PC-9 (cell line): ENCODE measurements around the gene SPTB. TPM values are rescaled to one million over a fixed set of nuclear protein-coding genes. Genes with fewer than 3 reads are reported as not detected.

Experiments
- BruUV-seq: library from RNA; stranded (reverse); fragments of 400-500 nt; replicated peaks from 2 replicates; lab custom pipeline; 2021; lab: Mats Ljungman, UMichigan
- CTCF ChIA-PET: fragments of 300-600 bp; sonication (Branson Sonifier 250); formaldehyde crosslinking; loops from one replicate; lab custom pipeline; 2022; ENCODE audit warnings: antibody characterized with exemption; lab: Charles Lee
- POLR2A ChIA-PET: fragments of 300-600 bp; sonication (Branson Sonifier 250); formaldehyde crosslinking; loops from one replicate; lab custom pipeline; 2022; ENCODE audit warnings: antibody characterized with exemption; ENCODE audit not compliant: unreplicated experiment; lab: Charles Lee
- DNase-seq, 2 experiments: peaks; one replicate each; pipeline versions ENCODE4 v3.0.0 to v3.0.0-alpha.2; 2015 to 2022; ENCODE audit warnings: mixed read lengths in 1 of 2
- H2AFZ ChIP-seq: fragments of 200-600 bp; sonication (generic); 2 replicates; pipeline ENCODE4 v1.8.1; 2017; ENCODE audit warnings: antibody characterized with exemption
- H3F3A ChIP-seq: fragments of 200-600 bp; sonication (generic); 2 replicates; pipeline ENCODE4 v1.8.1; 2017; ENCODE audit warnings: antibody characterized with exemption, mild to moderate bottlenecking, low read depth; ENCODE audit not compliant: insufficient read depth
- H3K27ac ChIP-seq: fragments of 200-600 bp; sonication (generic); 2 replicates; pipeline ENCODE4 v1.6.1; 2016; ENCODE audit warnings: mixed run types
- H3K27me3 ChIP-seq: fragments of 200-600 bp; sonication (generic); 2 replicates; pipeline ENCODE4 v1.6.1; 2016; ENCODE audit warnings: low read depth, mixed run types; ENCODE audit not compliant: insufficient read depth
- H3K36me3 ChIP-seq: fragments of 200-600 bp; sonication (generic); 2 replicates; pipeline ENCODE4 v1.6.1; 2016; ENCODE audit warnings: low read depth, mixed run types
- H3K4me1 ChIP-seq: fragments of 200-600 bp; sonication (generic); replicated peaks from 2 replicates; pipeline ENCODE4 v1.6.1; 2016; ENCODE audit warnings: mixed run types; ENCODE audit not compliant: insufficient read depth
- H3K4me2 ChIP-seq: fragments of 200-600 bp; sonication (generic); 2 replicates; pipeline ENCODE4 v1.6.1; 2017; ENCODE audit warnings: mixed run types
- H3K4me3 ChIP-seq: fragments of 200-600 bp; sonication (generic); 2 replicates; pipeline ENCODE4 v1.6.1; 2016; ENCODE audit warnings: mixed run types
- H3K79me2 ChIP-seq: fragments of 200-600 bp; sonication (generic); 2 replicates; pipeline ENCODE4 v1.6.1; 2017; ENCODE audit warnings: low read depth, mixed run types
- H3K9me2 ChIP-seq: fragments of 200-600 bp; sonication (generic); 2 replicates; pipeline ENCODE4 v1.8.1; 2017; ENCODE audit warnings: mild to moderate bottlenecking; ENCODE audit not compliant: insufficient read depth
- H3K9me3 ChIP-seq: fragments of 200-600 bp; sonication (generic); 2 replicates; pipeline ENCODE4 v1.8.1; 2016; ENCODE audit warnings: low read depth; ENCODE audit not compliant: insufficient read depth
- H4K20me1 ChIP-seq: fragments of 200-600 bp; sonication (generic); 2 replicates; pipeline ENCODE4 v1.8.1; 2017; ENCODE audit not compliant: insufficient read depth
- CTCF ChIP-seq: fragments of 200-600 bp; sonication (generic); conservative IDR thresholded peaks from 2 replicates; pipeline ENCODE4 v1.6.1; 2017; ENCODE audit warnings: mixed run types, antibody characterized with exemption, mild to moderate bottlenecking, moderate library complexity
- EZH2 ChIP-seq: fragments of 200-600 bp; sonication (generic); IDR thresholded peaks from 2 replicates; pipeline ENCODE4 v1.8.0; 2017; ENCODE audit warnings: antibody characterized with exemption, low read depth
- intact Hi-C: fragments of 100-400 bp; cut with micrococcal nuclease; formaldehyde crosslinking; loops from one replicate; pipeline ENCODE4 v1.10.0; 2022; ENCODE audit not compliant: unreplicated experiment
- total RNA-seq: library from RNA; stranded (reverse); gene quantifications from 2 replicates; pipeline ENCODE4 v1.2.3, GENCODE V29; 2021

Gene SPTB
- total RNA-seq, 1 experiment from 2014 or later, result 0.50 TPM

- no peak overlapping the region for H3K27ac ChIP-seq
- BruUV-seq, result no TSS peak
- H3K27me3 ChIP-seq, result peaks cover 42% of the 10 kb centered on the region
- no peak overlapping the region for H3K4me3 ChIP-seq
- H3K36me3 ChIP-seq, result no peaks in the 10 kb centered on the region
- no peaks in the 10 kb centered on the region for H3F3A ChIP-seq
- no peaks in the 10 kb centered on the region; the same call in 1 of the 2 replicates for H4K20me1 ChIP-seq
- no peaks in the 10 kb centered on the region for H3K9me2 ChIP-seq
- POLR2A ChIA-PET, result no interaction called here
- no peak overlapping the region for H2AFZ ChIP-seq
- peaks cover 9% of the 10 kb centered on the region; the same call in 1 of the 2 replicates for H3K9me3 ChIP-seq
- intact Hi-C loops, result no loop called here
- no peak overlapping the region for H3K4me2 ChIP-seq
- CTCF ChIA-PET, result interaction anchor here (0.5 to 1.0 kb wide), 3 partner anchors 11 to 318 kb away, joined by 3 to 4 read pairs (median 3); partner anchors contain the start of gene SPTB
- no peaks in the 10 kb centered on the region for H3K79me2 ChIP-seq
- no peaks in the 10 kb centered on the region for H3K4me1 ChIP-seq
- DNase-seq, result no peak
- no peak for TF ChIP-seq CTCF
- no peak for TF ChIP-seq EZH2
Measured at GRCh38 chr14:64868379-64868778, 11.3 kb downstream of the SPTB start.

- CTCF ChIA-PET, result no interaction called here
Measured at GRCh38 chr14:64867182-64867581, 12.5 kb downstream of the SPTB start.

GRCh38 chr14:64865992-64866391, 13.7 kb downstream of the SPTB start:
- ChIA-PET POLR2A (interaction anchor here (0.7 kb wide), 1 partner anchor 45 kb away, joined by 4 read pairs; no protein-coding TSS in a partner anchor), CTCF (no interaction called here)
- no peak overlapping the region for H3K27ac ChIP-seq
- no peaks in the 10 kb centered on the region for H3K36me3 ChIP-seq
- no peak for DNase-seq
- H3K79me2 ChIP-seq, result no peaks in the 10 kb centered on the region
- no TSS peak for BruUV-seq
- no peaks in the 10 kb centered on the region for H3K4me1 ChIP-seq
- H3K4me3 ChIP-seq, result no peak overlapping the region
- no peaks in the 10 kb centered on the region for H3K9me2 ChIP-seq
- no peaks in the 10 kb centered on the region for H3K9me3 ChIP-seq
- no peak overlapping the region for H3K4me2 ChIP-seq
- intact Hi-C loops, result no loop called here
- TF ChIP-seq CTCF (no peak), EZH2 (no peak)
- peaks cover 44% of the 10 kb centered on the region for H3K27me3 ChIP-seq
- H3F3A ChIP-seq, result no peaks in the 10 kb centered on the region
- H2AFZ ChIP-seq, result no peak overlapping the region
- no peaks in the 10 kb centered on the region; the same call in 1 of the 2 replicates for H4K20me1 ChIP-seq

More at GRCh38 chr14:64867182-64867581, 12.5 kb downstream of the SPTB start:
- intact Hi-C loops, result no loop called here
- no peak for DNase-seq
- no peaks in the 10 kb centered on the region for H3K9me3 ChIP-seq
- peaks cover 45% of the 10 kb centered on the region for H3K27me3 ChIP-seq
- H3K4me3 ChIP-seq, result no peak overlapping the region
- H3K9me2 ChIP-seq, result no peaks in the 10 kb centered on the region
- no peaks in the 10 kb centered on the region for H3F3A ChIP-seq
- POLR2A ChIA-PET, result no interaction called here
- no peaks in the 10 kb centered on the region; the same call in 1 of the 2 replicates for H4K20me1 ChIP-seq
- H3K79me2 ChIP-seq, result no peaks in the 10 kb centered on the region
- no peak overlapping the region for H2AFZ ChIP-seq
- no peaks in the 10 kb centered on the region for H3K4me1 ChIP-seq
- H3K36me3 ChIP-seq, result no peaks in the 10 kb centered on the region
- TF ChIP-seq EZH2, result no peak
- no peak for TF ChIP-seq CTCF
- no peak overlapping the region for H3K4me2 ChIP-seq
- H3K27ac ChIP-seq, result no peak overlapping the region
- BruUV-seq, result no TSS peak
